Mesothelial cell of epicardium (in vitro differentiated cells): ENCODE data around the gene SCAND1. TPM values are rescaled to one million over a fixed set of nuclear protein-coding genes. Genes with fewer than 3 reads are reported as not detected.

ENCODE experiments used
- DNase-seq, 2 experiments: peaks; one replicate each; pipeline ENCODE4 v3.0.0; 2021; ENCODE audit warnings: low spot score in 2 of 2; ENCODE audit not compliant: unreplicated experiment in 2 of 2
- H3K27ac Mint-ChIP-seq: 2 replicates; pipeline ENCODE4 v1.8.0; 2021; ENCODE audit warnings: mixed read lengths
- H3K27me3 Mint-ChIP-seq: 2 replicates; pipeline ENCODE4 v1.8.0; 2021; ENCODE audit warnings: low read depth, mixed read lengths
- H3K36me3 Mint-ChIP-seq: 2 replicates; pipeline ENCODE4 v1.8.0; 2021; ENCODE audit warnings: mixed read lengths
- H3K4me1 Mint-ChIP-seq: 2 replicates; pipeline ENCODE4 v1.8.0; 2021; ENCODE audit warnings: mixed read lengths
- H3K4me3 Mint-ChIP-seq: 2 replicates; pipeline ENCODE4 v1.8.0; 2021; ENCODE audit warnings: mild to moderate bottlenecking, moderate library complexity, mixed read lengths
- H3K9me3 Mint-ChIP-seq: 2 replicates; pipeline ENCODE4 v1.8.0; 2021; ENCODE audit warnings: mixed read lengths
- CTCF ChIP-seq: fragments of 200-600 bp; sonication (generic); IDR thresholded peaks from one replicate; pipeline ENCODE4 v1.5.0; 2021; ENCODE audit warnings: antibody characterized with exemption; ENCODE audit not compliant: unreplicated experiment
- total RNA-seq: library from RNA; stranded (reverse); gene quantifications from 3 replicates; pipeline ENCODE4 v1.2.1, GENCODE V29; 2021

The SCAND1 gene
- total RNA-seq, 1 donor from 2014 or later, result 59.2 TPM

GRCh38 chr20:35929301-35929700 is 25.0 kb downstream of the SCAND1 start:
- no peak for DNase-seq
- TF ChIP-seq CTCF, result no peak
- no peaks in the 10 kb centered on the region for H3K4me1 Mint-ChIP-seq
- H3K9me3 Mint-ChIP-seq, result no peaks in the 10 kb centered on the region
- H3K27me3 Mint-ChIP-seq, result no peaks in the 10 kb centered on the region
- H3K27ac Mint-ChIP-seq, result no peak overlapping the region
- H3K36me3 Mint-ChIP-seq, result peaks cover 28% of the 10 kb centered on the region
- no peak overlapping the region for H3K4me3 Mint-ChIP-seq

GRCh38 chr20:35920523-35920922 is 33.8 kb downstream of the SCAND1 start:
- no peaks in the 10 kb centered on the region for H3K27me3 Mint-ChIP-seq
- DNase-seq, result no peak
- no peaks in the 10 kb centered on the region for H3K4me1 Mint-ChIP-seq
- H3K36me3 Mint-ChIP-seq, result peaks cover 26% of the 10 kb centered on the region
- TF ChIP-seq CTCF, result no peak
- H3K4me3 Mint-ChIP-seq, result no peak overlapping the region
- no peaks in the 10 kb centered on the region for H3K9me3 Mint-ChIP-seq
- H3K27ac Mint-ChIP-seq, result no peak overlapping the region

GRCh38 chr20:35918021-35918420 is 36.3 kb downstream of the SCAND1 start:
- Mint-ChIP-seq H3K9me3 (no peaks in the 10 kb centered on the region), H3K4me3 (no peak overlapping the region), H3K27ac (no peak overlapping the region), H3K36me3 (peaks cover 36% of the 10 kb centered on the region), H3K4me1 (no peaks in the 10 kb centered on the region), H3K27me3 (no peaks in the 10 kb centered on the region)
- TF ChIP-seq CTCF, result no peak
- DNase-seq, result no peak

- no peak for DNase-seq
- H3K4me1 Mint-ChIP-seq, result no peaks in the 10 kb centered on the region
- no peak for TF ChIP-seq CTCF
- no peaks in the 10 kb centered on the region for H3K27me3 Mint-ChIP-seq
- no peak overlapping the region for H3K27ac Mint-ChIP-seq
- H3K4me3 Mint-ChIP-seq, result no peak overlapping the region
- H3K9me3 Mint-ChIP-seq, result no peaks in the 10 kb centered on the region
- H3K36me3 Mint-ChIP-seq, result peaks cover 41% of the 10 kb centered on the region
These were observed 37.2 kb downstream of the SCAND1 start for GRCh38 chr20:35917077-35917476.

- DNase-seq, result no peak
- Mint-ChIP-seq H3K4me3 (no peak overlapping the region), H3K36me3 (peaks cover 30% of the 10 kb centered on the region), H3K27me3 (no peaks in the 10 kb centered on the region), H3K9me3 (no peaks in the 10 kb centered on the region), H3K27ac (no peak overlapping the region), H3K4me1 (no peaks in the 10 kb centered on the region)
- TF ChIP-seq CTCF, result no peak
These were observed 41.4 kb downstream of the SCAND1 start for GRCh38 chr20:35912881-35913280.

GRCh38 chr20:35910254-35910653 is 44.0 kb downstream of the SCAND1 start:
- no peak for TF ChIP-seq CTCF
- H3K36me3 Mint-ChIP-seq, result peaks cover 28% of the 10 kb centered on the region

More at GRCh38 chr20:35910254-35910653, 44.0 kb downstream of the SCAND1 start:
- no peaks in the 10 kb centered on the region for H3K27me3 Mint-ChIP-seq
- H3K27ac Mint-ChIP-seq, result no peak overlapping the region
- no peaks in the 10 kb centered on the region for H3K4me1 Mint-ChIP-seq
- H3K4me3 Mint-ChIP-seq, result no peak overlapping the region
- no peak for DNase-seq
- H3K9me3 Mint-ChIP-seq, result no peaks in the 10 kb centered on the region
